22Rv1 (cell line): ENCODE data around the gene MYOCD.

Experiments used
- CTCF ChIP-seq: fragments of 450-650 bp; IDR thresholded peaks from 2 replicates; pipeline ENCODE4 v1.5.1; 2017; ENCODE audit warnings: mild to moderate bottlenecking
- ZFX ChIP-seq: fragments of 450-650 bp; IDR thresholded peaks from 2 replicates; pipeline ENCODE4 v1.6.1; 2017; ENCODE audit warnings: antibody characterized with exemption, borderline replicate concordance

GRCh38 chr17:12627177-12627629, 38.5 kb upstream of the MYOCD start:
- no peak for TF ChIP-seq CTCF
- TF ChIP-seq ZFX, result no peak
